Duodenal mucosa (tissue), 2 donors: Measurements from ENCODE around the gene ACSL4.

Experiments
- H3K27ac ChIP-seq: one replicate; pipeline ENCODE4 v1.7.0; 2013; ENCODE audit warnings: low read depth, low read length
- H3K27me3 ChIP-seq, 2 donors: one replicate each; pipeline ENCODE4 v1.7.0; 2013; ENCODE audit warnings: low read length in 2 of 2, control low read depth in 1 of 2; ENCODE audit not compliant: insufficient read depth in 2 of 2, control insufficient read depth in 1 of 2
- H3K36me3 ChIP-seq, 2 donors: one replicate each; pipeline ENCODE4 v1.7.0; 2013; ENCODE audit warnings: low read length in 2 of 2, control low read depth in 1 of 2; ENCODE audit not compliant: insufficient read depth in 2 of 2, control insufficient read depth in 1 of 2
- H3K4me1 ChIP-seq, 2 donors: one replicate each; pipeline ENCODE4 v1.7.0; 2013; ENCODE audit warnings: low read length in 2 of 2, control low read depth in 1 of 2; ENCODE audit not compliant: insufficient read depth in 2 of 2, control insufficient read depth in 1 of 2
- H3K4me3 ChIP-seq, 2 donors: one replicate each; pipeline ENCODE4 v1.7.0; 2013; ENCODE audit warnings: low read length in 2 of 2, low read depth in 1 of 2
- H3K9ac ChIP-seq, 2 donors: one replicate each; pipeline ENCODE4 v1.7.0; 2013; ENCODE audit warnings: low read length in 2 of 2, low read depth in 1 of 2
- H3K9me3 ChIP-seq, 2 donors: one replicate each; pipeline ENCODE4 v1.7.0; 2013; ENCODE audit warnings: low read length in 2 of 2, control low read depth in 1 of 2; ENCODE audit not compliant: control insufficient read depth in 1 of 2

ACSL4 gene

GRCh38 chrX:109623997-109624396 lies 109.1 kb downstream of the ACSL4 start:
- no peak overlapping the region for H3K27ac ChIP-seq
- H3K4me1 ChIP-seq: no peaks in the 10 kb centered on the region
- H3K4me3 ChIP-seq: no peak overlapping the region
- no peak overlapping the region for H3K9ac ChIP-seq
- no peaks in the 10 kb centered on the region for H3K27me3 ChIP-seq
- no peaks in the 10 kb centered on the region for H3K36me3 ChIP-seq
- H3K9me3 ChIP-seq: no peaks in the 10 kb centered on the region

DNA sequence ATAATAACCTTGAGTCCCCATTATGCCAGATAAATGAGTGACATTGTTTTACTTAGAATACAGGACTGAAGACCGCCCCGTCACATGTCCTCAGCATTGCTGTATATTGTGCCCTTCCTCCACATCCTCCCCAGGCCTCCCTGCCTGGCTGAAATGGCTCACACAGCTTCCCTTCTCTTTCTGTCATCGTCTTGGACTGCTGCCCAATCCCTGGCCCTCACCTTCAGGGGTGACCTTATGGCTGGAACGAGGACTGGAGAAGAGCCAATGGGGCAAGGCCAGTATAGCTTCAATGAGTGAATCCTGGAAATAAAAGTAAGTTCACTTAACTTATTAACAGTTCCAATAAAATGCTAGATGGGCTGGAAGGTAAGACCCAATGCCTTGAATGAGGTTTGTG lies 110.8 kb downstream of the ACSL4 start:
- H3K4me1 ChIP-seq: no peaks in the 10 kb centered on the region
- no peak overlapping the region for H3K9ac ChIP-seq
- H3K9me3 ChIP-seq: no peaks in the 10 kb centered on the region
- H3K27me3 ChIP-seq: no peaks in the 10 kb centered on the region
- H3K36me3 ChIP-seq: no peaks in the 10 kb centered on the region
- no peak overlapping the region for H3K4me3 ChIP-seq
- H3K27ac ChIP-seq: no peak overlapping the region

DNA sequence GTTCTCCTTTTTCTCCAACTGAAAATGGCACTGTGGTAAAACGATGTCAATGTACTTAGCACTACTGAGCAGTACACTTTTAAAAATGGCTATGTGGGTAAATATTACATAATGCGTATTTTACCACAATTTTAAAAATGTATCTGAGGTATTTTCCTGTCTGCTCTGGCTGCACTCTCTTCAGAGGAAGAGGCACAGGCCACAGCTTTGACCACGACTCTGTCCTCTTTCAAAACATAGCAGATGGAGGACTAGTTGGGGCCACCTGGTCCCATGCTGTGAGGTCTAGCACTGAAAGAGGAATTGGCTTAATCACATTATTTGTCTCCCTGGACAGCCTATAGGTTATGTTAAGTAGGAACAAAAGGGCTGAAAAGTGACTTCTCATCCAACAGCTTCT lies 113.3 kb downstream of the ACSL4 start:
- Histone ChIP-seq H3K4me1 (no peaks in the 10 kb centered on the region), H3K27me3 (no peaks in the 10 kb centered on the region), H3K36me3 (no peaks in the 10 kb centered on the region), H3K27ac (no peak overlapping the region), H3K4me3 (no peak overlapping the region), H3K9me3 (no peaks in the 10 kb centered on the region), H3K9ac (no peak overlapping the region)

- no peak overlapping the region for H3K9ac ChIP-seq
- H3K27me3 ChIP-seq: no peaks in the 10 kb centered on the region
- H3K4me3 ChIP-seq: no peak overlapping the region
- no peak overlapping the region for H3K27ac ChIP-seq
- H3K9me3 ChIP-seq: no peaks in the 10 kb centered on the region
- no peaks in the 10 kb centered on the region for H3K4me1 ChIP-seq
- no peaks in the 10 kb centered on the region for H3K36me3 ChIP-seq
Measured at GRCh38 chrX:109614951-109615350, 118.1 kb downstream of the ACSL4 start.

- Histone ChIP-seq H3K27ac (no peak overlapping the region), H3K27me3 (no peaks in the 10 kb centered on the region), H3K4me3 (no peak overlapping the region), H3K4me1 (no peaks in the 10 kb centered on the region), H3K9ac (no peak overlapping the region), H3K9me3 (no peaks in the 10 kb centered on the region), H3K36me3 (no peaks in the 10 kb centered on the region)
Measured at GRCh38 chrX:109601486-109601885, 131.6 kb downstream of the ACSL4 start.

DNA sequence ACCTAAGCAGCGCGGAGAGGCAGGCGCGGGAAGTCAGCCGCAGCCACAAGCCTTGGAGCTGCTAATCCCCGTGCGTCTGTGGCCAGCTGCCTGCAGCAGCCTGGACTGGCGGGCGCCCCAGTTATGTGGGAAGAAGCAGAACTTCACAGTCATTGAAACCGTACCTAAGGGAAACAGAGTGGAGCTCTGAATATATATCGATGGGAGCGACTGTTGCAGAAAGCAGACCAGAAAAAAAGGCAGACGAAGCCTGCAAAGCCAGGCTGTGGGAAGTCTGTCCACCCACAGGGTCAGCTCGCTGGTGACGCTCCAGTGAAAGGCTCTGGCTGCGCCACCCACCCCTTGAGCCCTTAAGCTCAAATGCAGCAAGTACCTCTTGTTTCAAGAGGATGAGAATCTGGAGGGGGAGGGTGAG lies 132.8 kb downstream of the ACSL4 start:
- Histone ChIP-seq H3K4me1 (no peaks in the 10 kb centered on the region), H3K27ac (no peak overlapping the region), H3K9me3 (no peaks in the 10 kb centered on the region), H3K27me3 (no peaks in the 10 kb centered on the region), H3K9ac (no peak overlapping the region), H3K4me3 (no peak overlapping the region), H3K36me3 (no peaks in the 10 kb centered on the region)

DNA sequence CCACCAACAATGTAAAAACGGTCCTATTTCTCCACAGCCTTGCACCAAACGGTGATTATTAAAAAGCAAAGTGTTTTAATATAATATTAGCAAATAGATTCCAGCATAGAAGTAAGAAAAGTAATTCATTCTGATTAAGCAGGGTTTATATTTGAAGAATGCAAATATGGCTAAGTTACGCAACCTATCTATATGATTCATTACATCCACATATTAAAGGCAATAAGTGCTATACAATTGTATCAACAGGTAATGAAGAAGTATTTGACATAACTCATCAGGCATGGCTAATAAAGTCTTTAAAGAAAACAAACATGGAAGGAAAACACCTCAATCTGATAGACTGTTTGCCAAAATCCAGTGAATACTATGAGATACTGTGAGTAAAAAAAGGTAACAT lies 137.0 kb downstream of the ACSL4 start:
- no peak overlapping the region for H3K9ac ChIP-seq
- no peak overlapping the region for H3K4me3 ChIP-seq
- H3K36me3 ChIP-seq: no peaks in the 10 kb centered on the region

More for the DNA sequence above, 137.0 kb downstream of the ACSL4 start:
- Histone ChIP-seq H3K9me3 (no peaks in the 10 kb centered on the region), H3K27ac (no peak overlapping the region), H3K4me1 (no peaks in the 10 kb centered on the region), H3K27me3 (no peaks in the 10 kb centered on the region)
